Right lobe of liver (tissue), 6 donors: ENCODE measurements around the gene SPINT2. TPM values are rescaled to one million over a fixed set of nuclear protein-coding genes. Genes with fewer than 3 reads are reported as not detected.

Experiments used
- ATAC-seq, 4 donors: fragments of 200-7000 bp; cut with Tn5 transposase; one replicate each; pipeline ENCODE4 v1.9.1; 2020; ENCODE audit warnings: mild to moderate bottlenecking in 4 of 4, moderate library complexity in 4 of 4
- DNase-seq, 3 donors: peaks; one replicate each; pipeline ENCODE4 v3.0.0-alpha.2; 2020
- H3K27ac ChIP-seq, 3 donors: fragments of 200-600 bp; one replicate each; pipeline ENCODE4 v1.8.0; 2022
- H3K27me3 ChIP-seq, 2 donors: fragments of 200-600 bp; one replicate each; pipeline ENCODE4 v1.8.0; 2022
- H3K36me3 ChIP-seq, 4 donors: fragments of 200-600 bp; sonication (generic) in 1 of 4; one replicate each; pipeline versions ENCODE4 v1.5.1 to v1.8.0; 2017 to 2022; ENCODE audit warnings: control low read depth in 1 of 4
- H3K4me1 ChIP-seq, 4 donors: fragments of 200-600 bp; sonication (generic) in 1 of 4; one replicate each; pipeline versions ENCODE4 v1.5.1 to v1.8.0; 2017 to 2022; ENCODE audit warnings: control low read depth in 1 of 4
- H3K4me3 ChIP-seq, 3 donors: fragments of 200-600 bp; one replicate each; pipeline ENCODE4 v1.8.0; 2022
- H3K9me3 ChIP-seq, 4 donors: fragments of 200-600 bp; sonication (generic) in 1 of 4; one replicate each; pipeline versions ENCODE4 v1.5.1 to v1.8.0; 2017 to 2022; ENCODE audit warnings: control low read depth in 1 of 4
- CTCF ChIP-seq, 4 donors: fragments of 200-600 bp in 3 of 4; fragments of 450-650 bp in 1 of 4; IDR thresholded peaks; one replicate each; pipeline versions ENCODE4 v1.5.1 to v1.8.0; 2016 to 2022; ENCODE audit warnings: antibody characterized with exemption in 4 of 4, mild to moderate bottlenecking in 2 of 4
- POLR2A ChIP-seq: fragments of 450-650 bp; IDR thresholded peaks from one replicate; pipeline ENCODE4 v1.6.1; 2017; ENCODE audit warnings: antibody characterized with exemption, mild to moderate bottlenecking
- WGBS: methylation state at CpG from one replicate; pipeline ENCODE4 v1.1.6; 2018; ENCODE audit warnings: low coverage, low lambda C conversion rate; ENCODE audit not compliant: insufficient coverage; ENCODE audit errors: missing lambda C conversion rate; 5-methylcytosine and 5-hydroxymethylcytosine counted together
- intact Hi-C, 2 donors: fragments of 100-400 bp; cut with DNase I; formaldehyde crosslinking; loops; one replicate each; pipeline versions ENCODE4 v1.11.2 to v1.14.1; 2022
- total RNA-seq, 6 experiments: library from RNA; depleted of rRNA in 2 of 6; stranded (reverse); fragments of >200 nt in 2 of 6; fragmentation: NEBNext Ultra II Directional in 3 of 6; extraction: Animal tissue kit (Norgen Biotek cat#: 25700) in 3 of 6; gene quantifications; one replicate each; pipeline versions ENCODE4 v1.1.0 to v1.2.4, GENCODE V29; 2016 to 2023
- donor health status: DM: no; HTN: yes; CAD: no.
- donor health status: DM: no; HTN: no; CAD: no.
- donor health status: DM: no; HTN: no; CAD: no.
- donor health status: DM: no; HTN: yes; CAD: no.
- donor health status: DM: no; HTN: yes; CAD: no.

The SPINT2 gene
- total RNA-seq, 6 experiments from 2014 or later, result 3.5 to 19.1 (median 6.2) TPM

- Histone ChIP-seq H3K4me1 (peaks cover 0 to 10% (median 4%) of the 10 kb centered on the region in 4 donors), H3K4me3 (no peak overlapping the region), H3K27ac (no peak overlapping the region), H3K9me3 (no peaks in the 10 kb centered on the region), H3K36me3 (peaks cover 0 to 3% (median 0%) of the 10 kb centered on the region in 4 donors), H3K27me3 (no peaks in the 10 kb centered on the region)
- DNase-seq (no peak), ATAC-seq (no peak)
- TF ChIP-seq POLR2A (no peak), CTCF (IDR thresholded peaks at IDR 0.05) (no peak)
- no CpG with 5 or more reads among the region's 27 CpGs for WGBS
- intact Hi-C loops, result no loop called here
These were observed 40.0 kb downstream of the SPINT2 start for GRCh38 chr19:38304352-38304865.

- Histone ChIP-seq H3K4me1 (peaks cover 0 to 10% (median 4%) of the 10 kb centered on the region in 4 donors), H3K27ac (no peak overlapping the region), H3K4me3 (no peak overlapping the region), H3K9me3 (no peaks in the 10 kb centered on the region), H3K36me3 (peaks cover 0 to 3% (median 0%) of the 10 kb centered on the region in 4 donors), H3K27me3 (no peaks in the 10 kb centered on the region)
- intact Hi-C loops, result no loop called here
- no peak for TF ChIP-seq CTCF (IDR thresholded peaks at IDR 0.05)
- no peak for TF ChIP-seq POLR2A
- ATAC-seq (no peak), DNase-seq (no peak)
- 79% methylated on average over 8 of the region's 29 CpGs for WGBS
These were observed 40.6 kb downstream of the SPINT2 start for GRCh38 chr19:38304866-38305429.

- intact Hi-C loops, result no loop called here
- no peak for DNase-seq
- TF ChIP-seq POLR2A (no peak), CTCF (IDR thresholded peaks at IDR 0.05) (no peak)
- Histone ChIP-seq H3K9me3 (no peaks in the 10 kb centered on the region), H3K27me3 (no peaks in the 10 kb centered on the region), H3K36me3 (peaks cover 0 to 3% (median 0%) of the 10 kb centered on the region in 4 donors), H3K27ac (no peak overlapping the region), H3K4me3 (no peak overlapping the region), H3K4me1 (no peaks in the 10 kb centered on the region)
- 100% methylated on average over 1 of the region's 3 CpGs for WGBS
- no peak for ATAC-seq
These were observed 41.9 kb downstream of the SPINT2 start for GRCh38 chr19:38306236-38306635.

GRCh38 chr19:38307076-38307475 is 42.7 kb downstream of the SPINT2 start:
- ATAC-seq, result no peak
- Histone ChIP-seq H3K4me1 (no peaks in the 10 kb centered on the region), H3K9me3 (no peaks in the 10 kb centered on the region), H3K27ac (no peak overlapping the region), H3K4me3 (no peak overlapping the region), H3K36me3 (peaks cover 0 to 3% (median 0%) of the 10 kb centered on the region in 4 donors), H3K27me3 (no peaks in the 10 kb centered on the region)
- no peak for DNase-seq
- TF ChIP-seq CTCF (IDR thresholded peaks at IDR 0.05) (no peak), POLR2A (no peak)
- intact Hi-C loops, result no loop called here
- 92% methylated on average over 2 of the region's 4 CpGs for WGBS
